Astrocyte (in vitro differentiated cells and primary cell): Measurements from ENCODE around the gene SEMA4C. TPM values are rescaled to one million over a fixed set of nuclear protein-coding genes. Genes with fewer than 3 reads are reported as not detected.

Experiments used
- DNase-seq: peaks from one replicate; pipeline ENCODE4 v3.0.0-alpha.2; 2010; ENCODE audit warnings: low read depth
- FAIRE-seq: peaks from 2 replicates; lab custom pipeline; 2011; peaks lifted over from hg19 to GRCh38; lab: Jason Lieb, UNC
- H2AFZ ChIP-seq: 2 replicates; pipeline ENCODE4 v1.6.0; 2012; ENCODE audit warnings: low read depth, low read length, inconsistent platforms
- H3K27ac ChIP-seq: 2 replicates; pipeline ENCODE4 v1.5.1; 2011; ENCODE audit warnings: low read depth, low read length, inconsistent platforms
- H3K27me3 ChIP-seq: 2 replicates; pipeline ENCODE4 v1.6.0; 2011; ENCODE audit warnings: low read length, inconsistent platforms; ENCODE audit not compliant: insufficient read depth
- H3K36me3 ChIP-seq: 2 replicates; pipeline ENCODE4 v1.5.1; 2011; ENCODE audit warnings: low read length, inconsistent platforms; ENCODE audit not compliant: insufficient read depth
- H3K4me1 ChIP-seq: 2 replicates; pipeline ENCODE4 v1.5.1; 2011; ENCODE audit warnings: low read length, inconsistent platforms; ENCODE audit not compliant: insufficient read depth
- H3K4me2 ChIP-seq: 2 replicates; pipeline ENCODE4 v1.6.0; 2012; ENCODE audit warnings: low read length, inconsistent platforms
- H3K4me3 ChIP-seq: 2 replicates; pipeline ENCODE4 v1.5.1; 2011; ENCODE audit warnings: low read depth, mild to moderate bottlenecking, low read length, inconsistent platforms; ENCODE audit not compliant: insufficient read depth
- H3K79me2 ChIP-seq: 2 replicates; pipeline ENCODE4 v1.6.0; 2012; ENCODE audit warnings: mild to moderate bottlenecking, low read length, inconsistent platforms; ENCODE audit not compliant: insufficient read depth
- H3K9ac ChIP-seq: 2 replicates; pipeline ENCODE4 v1.6.0; 2012; ENCODE audit warnings: mild to moderate bottlenecking, low read length, inconsistent platforms
- H3K9me3 ChIP-seq: 2 replicates; pipeline ENCODE4 v1.5.1; 2012; ENCODE audit warnings: low read depth, mild to moderate bottlenecking, low read length, inconsistent platforms; ENCODE audit not compliant: insufficient read depth
- H4K20me1 ChIP-seq: 2 replicates; pipeline ENCODE4 v1.6.0; 2012; ENCODE audit warnings: low read length, inconsistent platforms; ENCODE audit not compliant: insufficient read depth
- H3K27ac Mint-ChIP-seq: one replicate; pipeline ENCODE4 v1.8.0; 2021; ENCODE audit warnings: mild to moderate bottlenecking, mixed read lengths; ENCODE audit not compliant: unreplicated experiment
- H3K27me3 Mint-ChIP-seq: one replicate; pipeline ENCODE4 v1.8.0; 2021; ENCODE audit warnings: low read depth, mixed read lengths; ENCODE audit not compliant: unreplicated experiment
- H3K36me3 Mint-ChIP-seq: one replicate; pipeline ENCODE4 v1.8.0; 2021; ENCODE audit warnings: low read depth, mixed read lengths; ENCODE audit not compliant: unreplicated experiment
- H3K4me1 Mint-ChIP-seq: one replicate; pipeline ENCODE4 v1.8.0; 2021; ENCODE audit warnings: low read depth, mixed read lengths; ENCODE audit not compliant: unreplicated experiment
- H3K4me3 Mint-ChIP-seq: one replicate; pipeline ENCODE4 v1.8.0; 2021; ENCODE audit warnings: mild to moderate bottlenecking, moderate library complexity, mixed read lengths; ENCODE audit not compliant: unreplicated experiment
- H3K9me3 Mint-ChIP-seq: one replicate; pipeline ENCODE4 v1.8.0; 2021; ENCODE audit warnings: mild to moderate bottlenecking, mixed read lengths; ENCODE audit not compliant: unreplicated experiment
- CTCF ChIP-seq: IDR thresholded peaks from 2 replicates; pipeline ENCODE4 v1.5.1; 2011; ENCODE audit warnings: low read depth, mild to moderate bottlenecking, inconsistent platforms, low read length, moderate library complexity; ENCODE audit not compliant: insufficient read depth
- EZH2 ChIP-seq: IDR thresholded peaks from 2 replicates; pipeline ENCODE4 v1.6.1; 2012; ENCODE audit warnings: mild to moderate bottlenecking, low read length, inconsistent platforms; ENCODE audit not compliant: insufficient read depth
- total RNA-seq: library from RNA; stranded (reverse); gene quantifications from 2 replicates; pipeline ENCODE4 v1.2.1, GENCODE V29; 2021

SEMA4C gene
- total RNA-seq, 1 donor from 2014 or later, result 32.8 TPM

DNA sequence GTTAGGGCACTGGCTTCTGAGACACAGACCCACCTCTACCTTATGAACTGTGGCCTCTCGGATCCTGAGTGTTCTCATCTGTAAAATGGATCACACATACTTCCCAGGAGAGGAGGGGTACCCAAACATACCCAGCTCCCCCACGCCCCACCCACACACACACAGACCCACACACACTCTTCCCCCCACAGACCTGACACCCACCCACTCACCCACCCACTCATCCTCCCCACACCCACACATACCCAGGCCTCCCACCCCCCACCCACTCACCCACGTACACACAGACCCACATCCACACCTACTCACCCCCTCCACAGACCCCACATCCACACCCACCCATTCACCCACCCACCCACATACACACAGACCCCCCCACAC lies 24.3 kb upstream of the SEMA4C start:
- Histone ChIP-seq H4K20me1 (no peaks in the 10 kb centered on the region), H3K36me3 (no peaks in the 10 kb centered on the region), H3K27me3 (no peaks in the 10 kb centered on the region), H3K79me2 (no peaks in the 10 kb centered on the region), H3K9ac (no peak overlapping the region), H3K27ac (no peak overlapping the region), H2AFZ (no peak overlapping the region), H3K9me3 (no peaks in the 10 kb centered on the region), H3K4me1 (peaks cover 7% of the 10 kb centered on the region), H3K4me3 (no peak overlapping the region), H3K4me2 (no peak overlapping the region)
- FAIRE-seq (no peak), DNase-seq (no peak)
- H3K4me3 Mint-ChIP-seq, result no peak overlapping the region
- peaks cover 24% of the 10 kb centered on the region for H3K27me3 Mint-ChIP-seq
- H3K9me3 Mint-ChIP-seq, result no peaks in the 10 kb centered on the region
- peaks cover 29% of the 10 kb centered on the region for H3K4me1 Mint-ChIP-seq
- TF ChIP-seq EZH2 (no peak), CTCF (no peak)
- H3K27ac Mint-ChIP-seq, result no peak overlapping the region
- no peaks in the 10 kb centered on the region for H3K36me3 Mint-ChIP-seq

GRCh38 chr2:96893289-96894150 lies 23.6 kb upstream of the SEMA4C start:
- H4K20me1 ChIP-seq, result no peaks in the 10 kb centered on the region
- H3K79me2 ChIP-seq, result no peaks in the 10 kb centered on the region
- H3K4me3 ChIP-seq, result no peak overlapping the region
- H3K36me3 Mint-ChIP-seq, result no peaks in the 10 kb centered on the region
- H3K9me3 ChIP-seq, result no peaks in the 10 kb centered on the region
- DNase-seq, result no peak
- no peaks in the 10 kb centered on the region for H3K36me3 ChIP-seq
- no peak overlapping the region for H3K27ac ChIP-seq
- no peak overlapping the region for H3K27ac Mint-ChIP-seq
- H2AFZ ChIP-seq, result no peak overlapping the region
- no peak overlapping the region for H3K4me2 ChIP-seq
- H3K4me1 Mint-ChIP-seq, result peaks cover 29% of the 10 kb centered on the region
- no peak overlapping the region for H3K4me3 Mint-ChIP-seq
- FAIRE-seq, result no peak
- peaks cover 20% of the 10 kb centered on the region for H3K27me3 Mint-ChIP-seq
- peaks cover 7% of the 10 kb centered on the region for H3K4me1 ChIP-seq
- TF ChIP-seq EZH2 (no peak), CTCF (no peak)
- H3K9ac ChIP-seq, result no peak overlapping the region
- H3K9me3 Mint-ChIP-seq, result no peaks in the 10 kb centered on the region
- no peaks in the 10 kb centered on the region for H3K27me3 ChIP-seq
